Chondrocyte (in vitro differentiated cells): ENCODE data around the gene SP6. TPM values are rescaled to one million over a fixed set of nuclear protein-coding genes. Genes with fewer than 3 reads are reported as not detected.

Experiments used
- DNase-seq: peaks from one replicate; pipeline ENCODE4 v3.0.0; 2021; ENCODE audit warnings: mixed read lengths, low spot score
- H3K27ac Mint-ChIP-seq: one replicate; pipeline ENCODE4 v1.8.0; 2021; ENCODE audit warnings: mild to moderate bottlenecking, moderate library complexity, mixed read lengths; ENCODE audit not compliant: unreplicated experiment
- H3K27me3 Mint-ChIP-seq: 2 replicates; pipeline ENCODE4 v1.8.0; 2021; ENCODE audit warnings: low read depth, mixed read lengths
- H3K36me3 Mint-ChIP-seq: 2 replicates; pipeline ENCODE4 v1.8.0; 2021; ENCODE audit warnings: low read depth, mixed read lengths
- H3K4me1 Mint-ChIP-seq: 2 replicates; pipeline ENCODE4 v1.8.0; 2021; ENCODE audit warnings: low read depth, mild to moderate bottlenecking, mixed read lengths
- H3K4me3 Mint-ChIP-seq: one replicate; pipeline ENCODE4 v1.8.0; 2021; ENCODE audit warnings: mild to moderate bottlenecking, moderate library complexity, mixed read lengths; ENCODE audit not compliant: unreplicated experiment
- H3K9me3 Mint-ChIP-seq: 2 replicates; pipeline ENCODE4 v1.8.0; 2021; ENCODE audit warnings: low read depth, mixed read lengths
- CTCF ChIP-seq: fragments of 200-600 bp; sonication (generic); IDR thresholded peaks from 2 replicates; pipeline ENCODE4 v1.5.0; 2021; ENCODE audit warnings: antibody characterized with exemption, mild to moderate bottlenecking, moderate library complexity
- total RNA-seq: library from RNA; stranded (reverse); gene quantifications from 3 replicates; pipeline ENCODE4 v1.2.1, GENCODE V29; 2021

The SP6 gene
- total RNA-seq, 1 donor from 2014 or later, result 0.05 TPM

- H3K4me3 Mint-ChIP-seq, result no peak overlapping the region
- no peak for TF ChIP-seq CTCF
- peaks cover 13% of the 10 kb centered on the region for H3K27me3 Mint-ChIP-seq
- H3K36me3 Mint-ChIP-seq, result no peaks in the 10 kb centered on the region
- H3K4me1 Mint-ChIP-seq, result peaks cover 21% of the 10 kb centered on the region
- DNase-seq, result no peak
- H3K27ac Mint-ChIP-seq, result no peak overlapping the region
- H3K9me3 Mint-ChIP-seq, result no peaks in the 10 kb centered on the region
These were observed 27.5 kb upstream of the SP6 start for GRCh38 chr17:47878203-47879027.

- no peak for TF ChIP-seq CTCF
- Mint-ChIP-seq H3K27ac (peak overlapping the region; percentile 38), H3K4me3 (no peak overlapping the region), H3K36me3 (no peaks in the 10 kb centered on the region), H3K27me3 (peaks cover 16% of the 10 kb centered on the region), H3K4me1 (peaks cover 24% of the 10 kb centered on the region), H3K9me3 (no peaks in the 10 kb centered on the region)
- no peak for DNase-seq
These were observed 26.5 kb upstream of the SP6 start for GRCh38 chr17:47877368-47878034.

GRCh38 chr17:47875011-47875985, 24.3 kb upstream of the SP6 start:
- H3K4me1 Mint-ChIP-seq, result peaks cover 24% of the 10 kb centered on the region
- H3K27ac Mint-ChIP-seq, result peak overlapping the region; percentile 22
- no peaks in the 10 kb centered on the region for H3K9me3 Mint-ChIP-seq
- no peak for TF ChIP-seq CTCF
- peaks cover 1% of the 10 kb centered on the region for H3K36me3 Mint-ChIP-seq
- no peak for DNase-seq
- no peak overlapping the region for H3K4me3 Mint-ChIP-seq
- H3K27me3 Mint-ChIP-seq, result peaks cover 29% of the 10 kb centered on the region

- peaks cover 31% of the 10 kb centered on the region for H3K27me3 Mint-ChIP-seq
- peaks cover 1% of the 10 kb centered on the region for H3K36me3 Mint-ChIP-seq
- no peaks in the 10 kb centered on the region for H3K9me3 Mint-ChIP-seq
- no peak overlapping the region for H3K4me3 Mint-ChIP-seq
- peaks cover 19% of the 10 kb centered on the region for H3K4me1 Mint-ChIP-seq
- DNase-seq, result peak; percentile 20
- no peak for TF ChIP-seq CTCF
- no peak overlapping the region for H3K27ac Mint-ChIP-seq
These were observed 22.5 kb upstream of the SP6 start for GRCh38 chr17:47873200-47874090.
